DND-41 (cell line): ENCODE data around the gene CYP19A1.

Source experiments
- EZH2 ChIP-seq: IDR thresholded peaks from 3 replicates; pipeline ENCODE4 v1.6.1; 2012; ENCODE audit warnings: borderline replicate concordance, low read depth, mild to moderate bottlenecking, moderate library complexity, low read length, inconsistent platforms; ENCODE audit not compliant: severe bottlenecking
- TF ChIP-seq, protein P1 (sequence below): IDR thresholded peaks from 2 replicates; pipeline ENCODE4 v1.5.1; 2012; ENCODE audit warnings: borderline replicate concordance, low read length, moderate library complexity, mild to moderate bottlenecking; ENCODE audit not compliant: poor library complexity, severe bottlenecking; ENCODE audit errors: extremely low read depth

DNA sequence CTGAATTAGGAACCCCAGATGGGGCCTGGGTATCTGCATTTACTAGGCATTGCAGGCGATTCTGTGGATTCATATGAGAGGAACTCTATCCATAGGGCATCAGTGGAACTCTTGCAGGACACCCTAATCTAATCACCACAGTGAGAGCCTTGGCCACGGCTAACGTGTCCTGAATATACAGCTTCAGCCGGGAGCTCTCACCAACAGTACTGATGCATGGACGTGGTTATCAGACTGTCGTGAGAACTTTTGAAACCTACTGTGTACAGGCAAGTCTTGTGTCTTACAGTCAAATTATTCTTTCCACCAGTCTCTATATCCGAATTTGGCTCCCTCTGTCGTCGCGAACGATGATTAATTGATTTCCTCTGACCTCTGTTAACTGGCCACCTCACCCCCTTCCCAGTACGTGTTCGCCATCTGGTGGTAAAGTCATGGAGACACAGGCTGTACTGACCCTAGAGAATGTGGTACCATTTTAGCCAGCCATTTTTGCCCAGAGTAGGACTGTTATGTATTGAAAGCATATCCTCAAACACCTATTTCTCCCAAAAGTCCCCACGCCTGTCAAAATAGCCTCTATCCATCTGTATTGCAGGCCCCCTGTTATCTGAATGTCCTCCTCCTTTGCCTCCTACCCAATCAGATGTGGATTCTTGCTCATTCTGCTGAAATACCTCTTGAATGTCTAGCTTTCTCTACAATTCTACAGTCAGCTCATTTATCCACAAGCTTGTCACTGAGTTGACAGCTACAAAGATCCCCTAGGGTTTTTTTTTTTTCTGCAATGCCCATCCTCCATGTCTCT, 42.8 kb upstream of the CYP19A1 start:
- TF ChIP-seq, protein P1, sequence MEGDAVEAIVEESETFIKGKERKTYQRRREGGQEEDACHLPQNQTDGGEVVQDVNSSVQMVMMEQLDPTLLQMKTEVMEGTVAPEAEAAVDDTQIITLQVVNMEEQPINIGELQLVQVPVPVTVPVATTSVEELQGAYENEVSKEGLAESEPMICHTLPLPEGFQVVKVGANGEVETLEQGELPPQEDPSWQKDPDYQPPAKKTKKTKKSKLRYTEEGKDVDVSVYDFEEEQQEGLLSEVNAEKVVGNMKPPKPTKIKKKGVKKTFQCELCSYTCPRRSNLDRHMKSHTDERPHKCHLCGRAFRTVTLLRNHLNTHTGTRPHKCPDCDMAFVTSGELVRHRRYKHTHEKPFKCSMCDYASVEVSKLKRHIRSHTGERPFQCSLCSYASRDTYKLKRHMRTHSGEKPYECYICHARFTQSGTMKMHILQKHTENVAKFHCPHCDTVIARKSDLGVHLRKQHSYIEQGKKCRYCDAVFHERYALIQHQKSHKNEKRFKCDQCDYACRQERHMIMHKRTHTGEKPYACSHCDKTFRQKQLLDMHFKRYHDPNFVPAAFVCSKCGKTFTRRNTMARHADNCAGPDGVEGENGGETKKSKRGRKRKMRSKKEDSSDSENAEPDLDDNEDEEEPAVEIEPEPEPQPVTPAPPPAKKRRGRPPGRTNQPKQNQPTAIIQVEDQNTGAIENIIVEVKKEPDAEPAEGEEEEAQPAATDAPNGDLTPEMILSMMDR = peak; percentile 75
- TF ChIP-seq EZH2 = no peak
